Measurements from ENCODE around the gene FAM83C. TPM values are rescaled to one million over a fixed set of nuclear protein-coding genes. Genes with fewer than 3 reads are reported as not detected.
A peak's percentile ranks its signal among the peaks of the same experiment; 100 is the strongest.

Gene FAM83C
- total and polyA plus RNA-seq, 2 experiments from 2014 or later = not detected

GRCh38 chr20:35339007-35339406, 46.8 kb upstream of the FAM83C start:
- H3K27me3 ChIP-seq (replicated peaks; ENCODE audit: insufficient read depth) = no peaks in the 10 kb centered on the region
- in situ Hi-C loops (cut with MboI) = no loop called here
- H3K4me1 ChIP-seq (ENCODE audit: insufficient read depth) = peaks cover 53% of the 10 kb centered on the region
- DNase-seq = peak; percentile 91
- no peaks in the 10 kb centered on the region for H3K9me3 ChIP-seq (ENCODE audit: low read depth)
- H3K79me2 ChIP-seq (ENCODE audit: insufficient read depth) = no peaks in the 10 kb centered on the region
- H3K9me2 ChIP-seq (ENCODE audit: insufficient read depth) = no peaks in the 10 kb centered on the region
- WGBS, 2 experiments (ENCODE audit: low coverage in 1 of 2, low lambda C conversion rate in 2 of 2, missing lambda C conversion rate in 2 of 2) = 0% methylated on average over 2 of the region's 2 CpGs
- peak overlapping the region; percentile 63 for H3K27ac ChIP-seq
- H4K20me1 ChIP-seq (ENCODE audit: insufficient read depth) = no peaks in the 10 kb centered on the region
- peak overlapping the region; percentile 66 for H3K4me2 ChIP-seq (ENCODE audit: unreplicated experiment)
- H3F3A ChIP-seq (ENCODE audit: insufficient read depth) = peaks cover 45% of the 10 kb centered on the region
- no peak overlapping the region for H3K9ac ChIP-seq
- no peak overlapping the region for H2AFZ ChIP-seq
- H3K4me3 ChIP-seq = peak overlapping the region; percentile 18; the same call in 1 of the 2 replicates
- TF ChIP-seq EZH2phosphoT487 (IDR thresholded peaks at IDR 0.05; ENCODE audit: insufficient read depth, low read depth) = no peak
- TF ChIP-seq EZH2 (IDR thresholded peaks at IDR 0.05; ENCODE audit: insufficient read depth, poor library complexity, severe bottlenecking) = no peak
- no peaks in the 10 kb centered on the region for H3K36me3 ChIP-seq (ENCODE audit: low read depth)

GRCh38 chr20:35334311-35335101, 42.3 kb upstream of the FAM83C start:
- Histone ChIP-seq H3K27me3 (replicated peaks; ENCODE audit: insufficient read depth) (no peaks in the 10 kb centered on the region), H4K20me1 (ENCODE audit: insufficient read depth) (no peaks in the 10 kb centered on the region), H3K4me2 (ENCODE audit: unreplicated experiment) (no peak overlapping the region), H3F3A (ENCODE audit: insufficient read depth) (peaks cover 19% of the 10 kb centered on the region), H3K9me2 (ENCODE audit: insufficient read depth) (no peaks in the 10 kb centered on the region), H3K4me3 (no peak overlapping the region), H3K9me3 (ENCODE audit: low read depth) (no peaks in the 10 kb centered on the region), H3K4me1 (ENCODE audit: insufficient read depth) (peaks cover 18% of the 10 kb centered on the region), H2AFZ (no peak overlapping the region), H3K36me3 (ENCODE audit: low read depth) (no peaks in the 10 kb centered on the region), H3K27ac (no peak overlapping the region), H3K9ac (no peak overlapping the region), H3K79me2 (ENCODE audit: insufficient read depth) (no peaks in the 10 kb centered on the region)
- in situ Hi-C loops (cut with MboI) = no loop called here
- TF ChIP-seq EZH2 (IDR thresholded peaks at IDR 0.05; ENCODE audit: insufficient read depth, poor library complexity, severe bottlenecking) (no peak), EZH2phosphoT487 (IDR thresholded peaks at IDR 0.05; ENCODE audit: insufficient read depth, low read depth) (no peak)
- WGBS, 2 experiments (ENCODE audit: low coverage in 1 of 2, low lambda C conversion rate in 2 of 2, missing lambda C conversion rate in 2 of 2) = 71 to 75% methylated on average over 5 of the region's 5 CpGs
- no peak for DNase-seq

GRCh38 chr20:35333606-35334005, 41.4 kb upstream of the FAM83C start:
- Histone ChIP-seq H3F3A (ENCODE audit: insufficient read depth) (peaks cover 12% of the 10 kb centered on the region), H3K9me2 (ENCODE audit: insufficient read depth) (no peaks in the 10 kb centered on the region), H3K4me3 (no peak overlapping the region), H3K36me3 (ENCODE audit: low read depth) (no peaks in the 10 kb centered on the region), H3K27ac (no peak overlapping the region), H4K20me1 (ENCODE audit: insufficient read depth) (no peaks in the 10 kb centered on the region), H3K9ac (no peak overlapping the region), H3K79me2 (ENCODE audit: insufficient read depth) (no peaks in the 10 kb centered on the region), H3K9me3 (ENCODE audit: low read depth) (no peaks in the 10 kb centered on the region), H2AFZ (no peak overlapping the region), H3K4me1 (ENCODE audit: insufficient read depth) (peaks cover 12% of the 10 kb centered on the region), H3K27me3 (replicated peaks; ENCODE audit: insufficient read depth) (no peaks in the 10 kb centered on the region), H3K4me2 (ENCODE audit: unreplicated experiment) (no peak overlapping the region)
- WGBS, 2 experiments (ENCODE audit: low coverage in 1 of 2, low lambda C conversion rate in 2 of 2, missing lambda C conversion rate in 2 of 2) = 78 to 81% methylated on average over 4 of the region's 4 CpGs
- no peak for TF ChIP-seq EZH2 (IDR thresholded peaks at IDR 0.05; ENCODE audit: insufficient read depth, poor library complexity, severe bottlenecking)
- in situ Hi-C loops (cut with MboI) = no loop called here
- DNase-seq = no peak

GRCh38 chr20:35332540-35333200, 40.4 kb upstream of the FAM83C start:
- 92 to 93% methylated on average over 5 of the region's 5 CpGs for WGBS, 2 experiments (ENCODE audit: low coverage in 1 of 2, low lambda C conversion rate in 2 of 2, missing lambda C conversion rate in 2 of 2)

More at GRCh38 chr20:35332540-35333200, 40.4 kb upstream of the FAM83C start:
- Histone ChIP-seq H2AFZ (no peak overlapping the region), H3K9me3 (ENCODE audit: low read depth) (no peaks in the 10 kb centered on the region), H3K36me3 (ENCODE audit: low read depth) (no peaks in the 10 kb centered on the region), H3K9me2 (ENCODE audit: insufficient read depth) (no peaks in the 10 kb centered on the region), H3K79me2 (ENCODE audit: insufficient read depth) (no peaks in the 10 kb centered on the region), H3K27ac (no peak overlapping the region), H3K9ac (no peak overlapping the region), H3F3A (ENCODE audit: insufficient read depth) (peaks cover 3% of the 10 kb centered on the region), H3K4me2 (ENCODE audit: unreplicated experiment) (no peak overlapping the region), H3K27me3 (replicated peaks; ENCODE audit: insufficient read depth) (no peaks in the 10 kb centered on the region), H3K4me3 (no peak overlapping the region), H4K20me1 (ENCODE audit: insufficient read depth) (no peaks in the 10 kb centered on the region), H3K4me1 (ENCODE audit: insufficient read depth) (peaks cover 3% of the 10 kb centered on the region; the same call in 1 of the 2 replicates)
- in situ Hi-C loops (cut with MboI) = no loop called here
- no peak for TF ChIP-seq EZH2 (IDR thresholded peaks at IDR 0.05; ENCODE audit: insufficient read depth, poor library complexity, severe bottlenecking)
- no peak for DNase-seq

Measured in GM23248 (cell line).